Activated CD4-positive, alpha-beta T cell treated with anti-CD3 and anti-CD28 coated beads, Interleukin-2, amount 10 ng/mL, durations not matched to agents 7 days and 5 days (primary cell): ENCODE data around the gene TGDS. TPM values are rescaled to one million over a fixed set of nuclear protein-coding genes. Genes with fewer than 3 reads are reported as not detected.
"Not testable (repeated sequence)": the region's sequence is repeated elsewhere in the genome, so short reads cannot be mapped to it uniquely, and the experiment has no call there.

Experiments
- CTCF ChIA-PET: fragments of 350-600 bp; sonication (Branson Sonifier 250); formaldehyde crosslinking; loops from one replicate; lab custom pipeline; 2021; ENCODE audit warnings: antibody characterized with exemption; lab: Charles Lee
- POLR2A ChIA-PET: fragments of 350-600 bp; sonication (Branson Sonifier 250); formaldehyde crosslinking; loops from one replicate; lab custom pipeline; 2021; ENCODE audit warnings: antibody characterized with exemption; lab: Charles Lee
- DNase-seq: peaks from one replicate; pipeline ENCODE4 v3.0.0-alpha.2; 2020
- H3K27ac Mint-ChIP-seq: one replicate; pipeline ENCODE4 v1.8.0; 2021; ENCODE audit warnings: mild to moderate bottlenecking, moderate library complexity, mixed read lengths
- H3K27me3 Mint-ChIP-seq: one replicate; pipeline ENCODE4 v1.8.0; 2021; ENCODE audit warnings: mixed read lengths
- H3K36me3 Mint-ChIP-seq: one replicate; pipeline ENCODE4 v1.8.0; 2021; ENCODE audit warnings: low read depth, mixed read lengths
- H3K4me1 Mint-ChIP-seq: one replicate; pipeline ENCODE4 v1.8.0; 2021; ENCODE audit warnings: mixed read lengths
- H3K4me3 Mint-ChIP-seq: one replicate; pipeline ENCODE4 v1.8.0; 2021; ENCODE audit warnings: mild to moderate bottlenecking, moderate library complexity, mixed read lengths
- H3K9me3 Mint-ChIP-seq: one replicate; pipeline ENCODE4 v1.8.0; 2021; ENCODE audit warnings: mixed read lengths
- total RNA-seq, 2 experiments: library from RNA; stranded (reverse); gene quantifications; one replicate each; pipeline ENCODE4 v1.2.3, GENCODE V29; 2021

The TGDS gene, protein sequence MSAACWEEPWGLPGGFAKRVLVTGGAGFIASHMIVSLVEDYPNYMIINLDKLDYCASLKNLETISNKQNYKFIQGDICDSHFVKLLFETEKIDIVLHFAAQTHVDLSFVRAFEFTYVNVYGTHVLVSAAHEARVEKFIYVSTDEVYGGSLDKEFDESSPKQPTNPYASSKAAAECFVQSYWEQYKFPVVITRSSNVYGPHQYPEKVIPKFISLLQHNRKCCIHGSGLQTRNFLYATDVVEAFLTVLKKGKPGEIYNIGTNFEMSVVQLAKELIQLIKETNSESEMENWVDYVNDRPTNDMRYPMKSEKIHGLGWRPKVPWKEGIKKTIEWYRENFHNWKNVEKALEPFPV
- 10 to 100 TPM; 15.6 to 16.2 TPM for total RNA-seq

DNA sequence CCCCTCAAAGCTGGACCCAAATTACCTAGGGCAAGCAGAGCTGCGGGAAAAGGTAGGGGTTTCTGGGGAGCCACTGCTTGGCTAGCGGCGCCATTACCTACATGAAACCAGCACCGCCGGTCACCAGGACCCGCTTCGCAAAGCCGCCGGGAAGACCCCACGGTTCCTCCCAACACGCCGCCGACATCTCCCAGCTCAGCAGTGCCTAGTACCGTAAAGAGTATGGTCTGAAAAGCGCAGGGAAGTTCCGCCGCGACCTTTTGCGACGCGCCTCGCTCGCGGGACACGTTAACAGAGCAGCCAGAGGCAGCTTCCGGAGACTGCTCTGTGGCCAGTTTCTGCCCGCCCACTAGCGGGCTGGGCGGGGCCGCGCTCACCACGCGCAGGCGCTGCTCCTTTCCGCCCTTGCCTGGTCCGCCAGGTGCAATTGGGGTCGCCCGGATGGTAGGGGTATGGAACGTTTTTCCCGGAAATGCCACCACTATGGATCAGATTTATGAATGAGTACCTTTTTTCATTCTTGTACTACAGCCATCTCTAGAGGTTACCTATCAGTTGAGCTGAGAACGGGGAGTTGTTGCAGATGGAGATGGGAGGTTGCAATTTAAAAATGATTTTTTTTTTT, at the start of gene TGDS:
Gene TGDS, minus strand, starts transcription at position 203 of the 625 bp plus-strand sequence. Its CDS starts 16 bp downstream, at position 187.
- Mint-ChIP-seq H3K27me3 (no peaks in the 10 kb centered on the region), H3K4me3 (peak within 1 kb of the TSS; percentile 83), H3K36me3 (peaks cover 20% of the 10 kb centered on the region), H3K9me3 (peaks cover 6% of the 10 kb centered on the region), H3K27ac (peak within 1 kb of the TSS; percentile 94), H3K4me1 (peaks cover 42% of the 10 kb centered on the region)
- POLR2A ChIA-PET = interaction anchor here (1.0 to 1.4 kb wide), 2 partner anchors 26 to 47 kb away, joined by 3 to 4 read pairs; no protein-coding TSS in a partner anchor
- DNase-seq = peak; percentile 91
- CTCF ChIA-PET = interaction anchor here (0.6 to 1.7 kb wide), 6 partner anchors 9 to 1191 kb away, joined by 3 to 8 read pairs (median 4); no protein-coding TSS in a partner anchor

DNA sequence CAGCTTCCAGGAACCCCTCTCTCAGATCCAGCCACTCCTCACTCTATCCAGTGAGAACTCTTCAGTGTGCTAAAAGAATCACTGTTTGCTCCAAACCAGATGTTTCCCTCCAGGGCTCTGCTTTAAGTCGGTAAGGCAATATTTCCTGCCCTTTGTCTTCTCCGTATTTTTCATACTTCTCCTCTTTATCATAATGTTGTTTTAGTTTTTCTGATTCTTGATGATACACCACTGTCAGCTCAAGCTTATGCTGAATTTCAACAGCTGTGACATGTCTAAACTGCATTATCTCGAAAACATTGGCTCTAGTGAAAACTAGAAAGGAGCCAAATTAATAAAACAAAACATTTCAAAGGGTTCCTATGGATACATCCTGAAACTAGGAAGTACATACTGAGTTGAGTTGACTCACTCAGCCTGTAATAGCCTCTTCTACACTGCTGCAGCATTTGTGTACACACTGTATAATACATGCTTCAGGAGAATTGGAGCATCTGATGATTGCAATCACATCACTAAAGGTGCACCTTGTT, 45.5 kb upstream of the TGDS start:
- no peak for DNase-seq
- no peak overlapping the region for H3K27ac Mint-ChIP-seq
- POLR2A ChIA-PET = no interaction called here
- no peaks in the 10 kb centered on the region for H3K4me1 Mint-ChIP-seq
- H3K27me3 Mint-ChIP-seq = no peaks in the 10 kb centered on the region
- no peaks in the 10 kb centered on the region for H3K36me3 Mint-ChIP-seq
- no peak overlapping the region for H3K4me3 Mint-ChIP-seq
- CTCF ChIA-PET = interaction anchor here (0.6 to 0.9 kb wide), 2 partner anchors 18 to 75 kb away, joined by 3 read pairs; no protein-coding TSS in a partner anchor
- peaks cover 3% of the 10 kb centered on the region for H3K9me3 Mint-ChIP-seq

DNA sequence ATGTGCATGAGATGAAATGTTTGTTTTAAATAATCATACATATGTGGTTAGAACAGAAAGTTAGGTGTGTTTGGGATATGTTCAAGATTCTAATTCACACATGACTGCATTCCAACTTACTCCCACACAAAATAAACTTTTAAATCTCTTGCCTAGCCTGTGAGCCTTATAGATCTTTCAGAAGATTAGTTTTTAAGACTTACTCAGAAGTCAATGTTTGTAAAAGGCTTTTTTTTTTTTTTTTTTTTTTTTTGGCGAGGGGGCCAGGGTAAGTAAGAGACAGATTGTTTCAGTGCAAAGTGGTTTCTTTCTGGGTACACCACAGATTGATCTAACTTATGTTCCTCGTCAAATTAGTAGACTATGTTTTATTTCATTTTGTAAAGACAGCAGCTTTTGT, 44.8 kb upstream of the TGDS start:
- ChIA-PET POLR2A (no interaction called here), CTCF (interaction anchor here (0.6 kb wide), 1 partner anchor 74 kb away, joined by 3 read pairs; no protein-coding TSS in a partner anchor)
- H3K27ac Mint-ChIP-seq = no peak overlapping the region
- H3K9me3 Mint-ChIP-seq = peaks cover 3% of the 10 kb centered on the region
- no peaks in the 10 kb centered on the region for H3K27me3 Mint-ChIP-seq
- H3K4me1 Mint-ChIP-seq = no peaks in the 10 kb centered on the region
- no peak for DNase-seq
- no peak overlapping the region for H3K4me3 Mint-ChIP-seq
- H3K36me3 Mint-ChIP-seq = no peaks in the 10 kb centered on the region

DNA sequence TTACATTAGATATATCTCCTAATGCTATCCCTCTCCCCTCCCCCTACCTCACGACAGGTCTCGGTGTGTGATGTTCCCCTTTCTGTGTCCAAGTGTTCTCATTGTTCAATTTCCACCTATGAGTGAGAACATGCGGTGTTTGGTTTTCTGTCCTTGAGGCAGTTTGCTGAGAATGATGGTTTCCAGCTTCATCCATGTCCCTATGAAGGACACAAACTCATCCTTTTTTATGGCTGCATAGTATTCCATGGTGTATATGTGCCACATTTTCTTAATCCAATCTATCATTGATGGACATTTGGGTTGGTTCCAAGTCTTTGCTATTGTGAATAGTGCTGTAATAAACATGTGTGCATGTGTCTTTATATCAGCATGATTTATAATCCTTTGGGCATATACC, 41.7 kb upstream of the TGDS start:
- H3K4me1 Mint-ChIP-seq, H3K27ac Mint-ChIP-seq, H3K4me3 Mint-ChIP-seq, POLR2A ChIA-PET, H3K9me3 Mint-ChIP-seq, DNase-seq, H3K36me3 Mint-ChIP-seq, H3K27me3 Mint-ChIP-seq: not testable (repeated sequence)
- CTCF ChIA-PET = interaction anchor here (1.5 kb wide), 1 partner anchor 8 kb away, joined by 4 read pairs; no protein-coding TSS in a partner anchor

DNA sequence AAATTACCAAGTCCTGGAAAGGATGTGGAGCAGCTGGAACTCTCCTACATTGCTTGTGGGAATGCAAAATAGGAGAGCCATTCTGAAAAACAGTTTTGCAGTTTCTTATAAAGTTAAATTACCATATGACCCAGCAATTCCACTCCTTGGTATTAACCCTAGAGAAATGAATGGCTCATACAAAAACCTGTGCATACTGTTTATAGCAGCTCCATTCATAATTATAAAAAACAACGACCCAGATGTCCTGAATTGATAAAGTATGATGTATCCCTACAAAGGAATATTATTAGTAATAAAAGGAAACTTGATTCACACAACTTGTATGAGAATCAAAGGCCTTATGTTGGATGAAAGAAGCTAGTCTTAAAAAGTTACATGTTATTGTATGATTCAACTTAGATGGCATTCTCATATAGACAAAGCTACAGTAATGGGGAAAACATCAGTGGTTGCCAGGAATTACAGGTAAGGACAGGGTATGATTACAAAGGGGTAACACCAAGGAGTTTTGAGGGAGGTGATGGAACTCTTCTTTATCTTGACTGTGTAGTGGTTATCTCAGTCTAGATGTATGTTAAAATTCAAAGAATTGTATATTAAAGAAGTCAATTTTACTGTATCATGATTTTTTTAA, 41.1 kb upstream of the TGDS start:
- POLR2A ChIA-PET = no interaction called here
- Mint-ChIP-seq H3K27me3 (no peaks in the 10 kb centered on the region), H3K36me3 (peaks cover 11% of the 10 kb centered on the region), H3K4me1 (no peaks in the 10 kb centered on the region), H3K9me3 (peaks cover 3% of the 10 kb centered on the region), H3K4me3 (no peak overlapping the region), H3K27ac (no peak overlapping the region)
- CTCF ChIA-PET = interaction anchor here (1.5 kb wide), 1 partner anchor 8 kb away, joined by 4 read pairs; no protein-coding TSS in a partner anchor
- DNase-seq = no peak

DNA sequence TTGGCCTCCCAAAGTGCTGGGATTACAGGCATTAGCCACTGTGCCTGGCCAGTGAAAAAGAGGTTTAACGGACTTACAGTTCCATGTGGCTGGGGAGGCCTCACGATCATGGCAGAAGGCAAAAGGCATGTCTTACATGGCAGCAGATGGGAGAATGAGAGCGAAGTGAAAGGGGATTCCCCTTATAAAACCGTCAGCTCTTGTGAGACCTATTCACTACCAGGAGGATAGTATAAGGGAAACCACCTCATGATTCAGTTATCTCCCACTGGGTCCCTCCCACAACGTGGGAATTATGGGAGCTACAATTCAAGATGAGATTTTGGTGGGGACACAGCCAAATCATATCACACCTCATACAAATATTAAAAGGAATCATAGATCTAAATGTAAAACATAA, 40.1 kb upstream of the TGDS start:
- H3K27ac Mint-ChIP-seq, POLR2A ChIA-PET, H3K9me3 Mint-ChIP-seq, H3K27me3 Mint-ChIP-seq, DNase-seq, H3K4me1 Mint-ChIP-seq, H3K4me3 Mint-ChIP-seq: not testable (repeated sequence)
- peaks cover 17% of the 10 kb centered on the region for H3K36me3 Mint-ChIP-seq
- CTCF ChIA-PET = interaction anchor here (1.5 kb wide), 1 partner anchor 9 kb away, joined by 4 read pairs; no protein-coding TSS in a partner anchor

DNA sequence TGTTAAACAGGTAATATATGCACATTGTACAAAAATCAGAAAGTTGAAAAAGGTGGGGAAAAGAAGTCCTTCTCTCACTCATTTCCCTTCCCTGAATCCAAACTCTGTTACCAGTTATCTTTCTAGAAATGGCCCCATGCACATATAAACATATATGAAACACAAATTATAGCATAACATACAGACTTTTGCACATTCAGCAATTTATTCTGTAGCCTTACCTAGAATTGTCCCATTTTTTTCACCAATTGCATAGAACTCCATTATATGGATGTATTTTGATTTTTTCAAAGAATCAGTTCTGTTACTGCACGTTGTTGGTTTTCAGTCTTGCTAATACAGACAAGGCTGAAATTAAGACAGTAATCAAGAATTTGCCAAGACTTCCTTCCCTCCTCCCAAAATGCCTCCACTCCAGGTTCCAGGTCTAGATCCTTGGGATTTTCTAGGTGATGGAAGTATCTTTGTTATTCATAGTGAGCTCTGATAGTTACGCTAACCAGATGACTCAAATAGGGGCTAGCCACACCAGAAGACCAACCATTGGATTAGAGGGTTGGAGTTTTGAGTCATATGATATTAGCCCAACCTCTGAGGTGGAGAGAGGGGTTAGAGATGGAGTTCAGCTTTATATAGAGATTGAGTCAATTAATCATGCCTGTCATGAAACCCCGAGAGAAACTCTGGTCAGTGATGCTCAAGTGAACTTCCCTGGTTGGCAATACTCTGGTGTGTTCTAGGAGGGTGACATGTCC, 36.5 kb upstream of the TGDS start:
- Mint-ChIP-seq H3K4me3 (no peak overlapping the region), H3K4me1 (no peaks in the 10 kb centered on the region), H3K27me3 (no peaks in the 10 kb centered on the region), H3K36me3 (peaks cover 35% of the 10 kb centered on the region), H3K27ac (no peak overlapping the region), H3K9me3 (no peaks in the 10 kb centered on the region)
- no peak for DNase-seq
- POLR2A ChIA-PET = no interaction called here
- CTCF ChIA-PET = no interaction called here

DNA sequence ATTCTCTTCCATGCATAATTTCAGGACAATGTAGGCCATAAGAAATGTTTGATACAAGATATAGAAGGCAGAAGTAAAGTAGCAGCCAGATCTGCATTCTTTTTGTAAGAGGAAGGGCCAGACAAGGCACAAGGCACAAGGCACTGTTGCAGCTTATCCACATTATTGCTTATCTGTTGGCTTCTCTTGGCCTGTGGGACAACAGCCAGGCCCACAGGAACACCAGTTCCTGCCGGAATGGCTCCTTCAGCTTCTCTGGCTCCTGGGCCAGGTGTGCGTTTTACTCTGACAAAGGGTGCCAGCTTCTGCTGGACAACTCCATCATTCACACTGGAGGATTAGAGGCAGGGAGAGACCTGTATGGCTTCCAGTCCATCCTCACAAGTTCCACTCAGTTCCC, 34.9 kb upstream of the TGDS start:
- H3K4me3 Mint-ChIP-seq = no peak overlapping the region
- CTCF ChIA-PET = interaction anchor here (1.1 kb wide), 1 partner anchor 14 kb away, joined by 4 read pairs; no protein-coding TSS in a partner anchor
- H3K27ac Mint-ChIP-seq = no peak overlapping the region
- no peaks in the 10 kb centered on the region for H3K27me3 Mint-ChIP-seq
- H3K36me3 Mint-ChIP-seq = peaks cover 38% of the 10 kb centered on the region
- no peak for DNase-seq
- POLR2A ChIA-PET = no interaction called here
- no peaks in the 10 kb centered on the region for H3K9me3 Mint-ChIP-seq
- H3K4me1 Mint-ChIP-seq = no peaks in the 10 kb centered on the region

DNA sequence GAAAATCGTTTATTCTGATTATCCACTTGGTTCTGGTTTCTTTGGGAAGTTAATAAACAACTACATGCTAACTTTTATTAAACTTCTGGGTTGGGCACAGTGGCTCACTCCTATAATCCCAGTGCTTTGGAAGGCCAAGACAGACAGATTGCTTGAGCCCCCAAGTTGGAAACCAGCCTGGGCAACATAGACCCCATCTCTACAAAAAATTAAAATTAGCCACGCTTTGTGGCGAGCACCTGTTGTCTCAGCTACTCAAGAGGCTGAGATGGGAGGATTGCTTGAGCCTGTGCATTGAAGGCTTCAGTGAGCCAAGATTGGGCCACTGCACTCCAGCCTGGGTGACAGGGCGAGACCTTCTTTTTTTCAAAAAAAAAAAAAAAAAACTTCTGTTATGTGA, 27.4 kb upstream of the TGDS start:
- Mint-ChIP-seq H3K9me3 (no peaks in the 10 kb centered on the region), H3K27ac (no peak overlapping the region), H3K36me3 (peaks cover 25% of the 10 kb centered on the region), H3K27me3 (no peaks in the 10 kb centered on the region), H3K4me3 (no peak overlapping the region), H3K4me1 (no peaks in the 10 kb centered on the region)
- no peak for DNase-seq
- ChIA-PET CTCF (interaction anchor here (0.5 kb wide), 1 partner anchor 849 kb away, joined by 3 read pairs; no protein-coding TSS in a partner anchor), POLR2A (no interaction called here)

DNA sequence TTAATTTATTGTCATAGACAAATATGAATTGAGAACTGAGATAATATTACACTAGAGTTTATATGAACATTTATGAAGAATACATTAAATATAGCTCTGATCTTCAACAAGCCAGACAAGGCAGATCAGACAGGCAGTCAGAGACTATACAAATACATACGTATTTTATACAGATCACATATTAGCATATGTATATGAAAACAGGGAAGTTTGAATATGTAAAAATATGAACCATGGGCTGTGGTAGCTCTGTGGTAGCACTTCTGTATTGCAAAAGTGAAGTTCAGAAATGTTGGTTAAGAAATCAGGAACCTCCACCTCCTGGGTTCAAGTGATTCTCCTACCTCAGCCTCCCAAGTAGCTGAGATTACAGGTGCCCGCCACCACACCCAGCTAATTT, 26.4 kb upstream of the TGDS start:
- Mint-ChIP-seq H3K9me3 (no peaks in the 10 kb centered on the region), H3K4me1 (peaks cover under 1% of the 10 kb centered on the region), H3K27ac (no peak overlapping the region), H3K4me3 (no peak overlapping the region), H3K27me3 (no peaks in the 10 kb centered on the region), H3K36me3 (peaks cover 18% of the 10 kb centered on the region)
- CTCF ChIA-PET = interaction anchor here (0.6 kb wide), 1 partner anchor 37 kb away, joined by 6 read pairs; no protein-coding TSS in a partner anchor
- no peak for DNase-seq
- POLR2A ChIA-PET = no interaction called here

DNA sequence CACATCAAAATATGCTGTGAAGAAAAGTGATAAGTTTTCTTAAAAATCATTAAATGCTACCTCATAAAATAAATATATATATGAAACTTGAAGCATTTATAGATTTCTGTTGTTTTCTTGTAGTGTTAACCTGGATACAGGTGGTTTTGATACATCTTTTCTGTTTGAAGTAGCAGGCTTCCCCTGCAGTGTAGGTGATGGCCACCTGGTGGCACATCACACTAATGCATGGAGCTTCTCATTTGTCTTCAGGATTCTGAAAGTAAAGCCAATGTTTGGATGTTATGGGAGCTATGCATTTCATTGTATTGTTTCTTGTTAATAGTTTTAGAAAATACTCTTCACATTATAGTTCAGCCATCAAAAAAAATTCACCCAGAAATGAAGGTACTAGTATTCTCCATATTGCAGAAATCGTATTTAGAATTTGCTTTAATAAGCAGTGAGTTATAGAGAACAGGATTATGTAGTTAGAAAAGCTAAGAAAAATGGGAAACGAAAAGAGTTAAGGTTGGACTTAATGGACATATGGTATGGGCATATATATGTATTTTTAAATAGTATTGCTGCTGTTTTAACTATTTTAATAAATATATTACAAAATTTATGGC, 24.4 kb upstream of the TGDS start:
- ChIA-PET CTCF (interaction anchor here (0.9 to 1.2 kb wide), 3 partner anchors 40 to 195 kb away, joined by 3 read pairs; no protein-coding TSS in a partner anchor), POLR2A (no interaction called here)
- H3K4me1 Mint-ChIP-seq = peaks cover 12% of the 10 kb centered on the region
- H3K4me3 Mint-ChIP-seq = no peak overlapping the region
- no peaks in the 10 kb centered on the region for H3K9me3 Mint-ChIP-seq
- no peak overlapping the region for H3K27ac Mint-ChIP-seq
- peaks cover 15% of the 10 kb centered on the region for H3K36me3 Mint-ChIP-seq
- H3K27me3 Mint-ChIP-seq = no peaks in the 10 kb centered on the region
- peak; percentile 46 for DNase-seq
